Brain microvascular endothelial cell (primary cell): ENCODE results near the gene COQ10B.

ENCODE experiments used
- DNase-seq: peaks from one replicate; pipeline ENCODE4 v3.0.0-alpha.2; 2020
- H3K27ac ChIP-seq: fragments of 250-450 bp; sonication (Bioruptor Pico); 2 replicates; pipeline ENCODE4 v1.5.1; 2020; ENCODE audit warnings: mild to moderate bottlenecking, moderate library complexity
- H3K27me3 ChIP-seq: fragments of 250-450 bp; sonication (Bioruptor Pico); replicated peaks from 2 replicates; pipeline ENCODE4 v1.5.1; 2020; ENCODE audit warnings: mild to moderate bottlenecking
- H3K36me3 ChIP-seq: fragments of 250-450 bp; sonication (Bioruptor Pico); replicated peaks from 2 replicates; pipeline ENCODE4 v1.5.1; 2020; ENCODE audit warnings: mild to moderate bottlenecking
- H3K4me3 ChIP-seq: 2 replicates; pipeline ENCODE4 v1.5.1; 2011; ENCODE audit warnings: low read depth, mild to moderate bottlenecking, control low read depth, low read length, moderate library complexity
- CTCF ChIP-seq: IDR thresholded peaks from 2 replicates; pipeline ENCODE4 v1.5.1; 2011; ENCODE audit warnings: low read depth, mild to moderate bottlenecking, moderate library complexity, low read length, control low read depth, inconsistent platforms; ENCODE audit errors: missing control alignments
- in situ Hi-C: cut with HindIII; loops from 2 replicates; pipeline ENCODE4 v1.10.0; 2017; ENCODE audit warnings: low sequenced_read_pairs, low pct_ligation_motif_present

The COQ10B gene

GRCh38 chr2:197502201-197502600 is 48.8 kb downstream of the COQ10B start:
- peak overlapping the region; percentile 96 for H3K4me3 ChIP-seq

GRCh38 chr2:197502685-197503084 is 49.3 kb downstream of the COQ10B start:
- in situ Hi-C loops, result no loop called here
- TF ChIP-seq CTCF, result no peak
- H3K36me3 ChIP-seq, result peaks cover 17% of the 10 kb centered on the region
- H3K27me3 ChIP-seq, result no peaks in the 10 kb centered on the region
- no peak for DNase-seq
- no peak overlapping the region for H3K4me3 ChIP-seq
- no peak overlapping the region for H3K27ac ChIP-seq

More at GRCh38 chr2:197502201-197502600, 48.8 kb downstream of the COQ10B start:
- TF ChIP-seq CTCF, result no peak
- in situ Hi-C loops, result no loop called here
- H3K27me3 ChIP-seq, result no peaks in the 10 kb centered on the region
- no peak for DNase-seq
- H3K27ac ChIP-seq, result no peak overlapping the region
- H3K36me3 ChIP-seq, result peaks cover 17% of the 10 kb centered on the region

- peaks cover 17% of the 10 kb centered on the region for H3K36me3 ChIP-seq
- in situ Hi-C loops, result no loop called here
- no peaks in the 10 kb centered on the region for H3K27me3 ChIP-seq
- no peak overlapping the region for H3K27ac ChIP-seq
- no peak overlapping the region for H3K4me3 ChIP-seq
- no peak for DNase-seq
- TF ChIP-seq CTCF, result no peak
These were observed 50.6 kb downstream of the COQ10B start for GRCh38 chr2:197504000-197504399.

- no peak overlapping the region for H3K4me3 ChIP-seq
- no peaks in the 10 kb centered on the region for H3K27me3 ChIP-seq
- H3K27ac ChIP-seq, result no peak overlapping the region
- in situ Hi-C loops, result no loop called here
- peaks cover 16% of the 10 kb centered on the region for H3K36me3 ChIP-seq
- no peak for TF ChIP-seq CTCF
- no peak for DNase-seq
These were observed 51.2 kb downstream of the COQ10B start for GRCh38 chr2:197504512-197504911.

- Histone ChIP-seq H3K4me3 (no peak overlapping the region), H3K27me3 (no peaks in the 10 kb centered on the region), H3K27ac (no peak overlapping the region), H3K36me3 (peaks cover 15% of the 10 kb centered on the region)
- DNase-seq, result no peak
- in situ Hi-C loops, result no loop called here
- no peak for TF ChIP-seq CTCF
These were observed 53.3 kb downstream of the COQ10B start for GRCh38 chr2:197506658-197507057.

- in situ Hi-C loops, result no loop called here
- no peaks in the 10 kb centered on the region for H3K36me3 ChIP-seq
- H3K27ac ChIP-seq, result no peak overlapping the region
- H3K4me3 ChIP-seq, result no peak overlapping the region
- no peak for DNase-seq
- TF ChIP-seq CTCF, result no peak
- H3K27me3 ChIP-seq, result no peaks in the 10 kb centered on the region
These were observed 60.6 kb downstream of the COQ10B start for GRCh38 chr2:197513915-197514314.
